DOHH2 (cell line): ENCODE results near the gene COPE.

Experiments
- EZH2phosphoT487 ChIP-seq: fragments of 200-600 bp; sonication (generic); IDR thresholded peaks from 2 replicates; pipeline ENCODE4 v1.6.1; 2017; ENCODE audit warnings: borderline replicate concordance, mild to moderate bottlenecking, antibody characterized with exemption, low read length, moderate library complexity, mixed read lengths
- TF ChIP-seq, protein P1 (sequence below): fragments of 200-600 bp; sonication (generic); IDR thresholded peaks from one replicate; pipeline ENCODE4 v1.5.1; 2014; ENCODE audit warnings: antibody characterized with exemption, mild to moderate bottlenecking, low read depth, low read length; ENCODE audit not compliant: poor library complexity, severe bottlenecking

DNA sequence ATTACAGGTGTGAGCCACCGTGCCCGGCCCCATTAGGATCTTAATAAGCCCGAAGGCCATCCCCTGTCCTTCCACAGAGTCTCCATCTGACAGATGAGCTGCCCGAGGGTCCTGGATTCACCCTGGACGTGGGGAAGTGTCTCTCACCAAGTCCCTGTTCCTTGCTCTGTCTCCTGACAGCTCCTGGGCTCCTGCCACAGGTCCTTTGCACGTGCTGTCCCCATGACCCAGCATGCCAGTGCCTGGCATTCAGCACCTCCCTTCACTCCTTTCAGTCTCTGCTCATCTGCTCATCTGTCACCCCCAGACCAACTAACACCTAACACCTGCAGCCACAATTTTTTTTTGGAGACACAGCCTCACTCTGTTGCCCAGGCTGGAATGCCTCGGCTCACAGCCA lies 37.7 kb downstream of the COPE start:
- TF ChIP-seq, protein P1, sequence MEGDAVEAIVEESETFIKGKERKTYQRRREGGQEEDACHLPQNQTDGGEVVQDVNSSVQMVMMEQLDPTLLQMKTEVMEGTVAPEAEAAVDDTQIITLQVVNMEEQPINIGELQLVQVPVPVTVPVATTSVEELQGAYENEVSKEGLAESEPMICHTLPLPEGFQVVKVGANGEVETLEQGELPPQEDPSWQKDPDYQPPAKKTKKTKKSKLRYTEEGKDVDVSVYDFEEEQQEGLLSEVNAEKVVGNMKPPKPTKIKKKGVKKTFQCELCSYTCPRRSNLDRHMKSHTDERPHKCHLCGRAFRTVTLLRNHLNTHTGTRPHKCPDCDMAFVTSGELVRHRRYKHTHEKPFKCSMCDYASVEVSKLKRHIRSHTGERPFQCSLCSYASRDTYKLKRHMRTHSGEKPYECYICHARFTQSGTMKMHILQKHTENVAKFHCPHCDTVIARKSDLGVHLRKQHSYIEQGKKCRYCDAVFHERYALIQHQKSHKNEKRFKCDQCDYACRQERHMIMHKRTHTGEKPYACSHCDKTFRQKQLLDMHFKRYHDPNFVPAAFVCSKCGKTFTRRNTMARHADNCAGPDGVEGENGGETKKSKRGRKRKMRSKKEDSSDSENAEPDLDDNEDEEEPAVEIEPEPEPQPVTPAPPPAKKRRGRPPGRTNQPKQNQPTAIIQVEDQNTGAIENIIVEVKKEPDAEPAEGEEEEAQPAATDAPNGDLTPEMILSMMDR = no peak
- TF ChIP-seq EZH2phosphoT487 = no peak
